Astrocyte of the cerebellum (primary cell): ENCODE data around the gene AGMO.

Source experiments
- DNase-seq: peaks from one replicate; pipeline ENCODE4 v3.0.0-alpha.2; 2011; ENCODE audit warnings: low read depth
- H3K4me3 ChIP-seq: 2 replicates; pipeline ENCODE4 v1.5.1; 2011; ENCODE audit warnings: mild to moderate bottlenecking, low read depth, low read length, moderate library complexity
- CTCF ChIP-seq: IDR thresholded peaks from 2 replicates; pipeline ENCODE4 v1.5.1; 2012; ENCODE audit warnings: low read length, low read depth, moderate library complexity, mild to moderate bottlenecking; ENCODE audit errors: missing control alignments
- in situ Hi-C: cut with HindIII; loops from 2 replicates; pipeline ENCODE4 v1.10.0; 2017; ENCODE audit warnings: low sequenced_read_pairs

AGMO gene

GRCh38 chr7:15567652-15568051 lies 5.8 kb upstream of the AGMO start:
- H3K4me3 ChIP-seq, result no peak overlapping the region
- in situ Hi-C loops, result no loop called here
- no peak for DNase-seq
- TF ChIP-seq CTCF, result no peak

- no peak for TF ChIP-seq CTCF
- in situ Hi-C loops, result no loop called here
- no peak for DNase-seq
- no peak overlapping the region for H3K4me3 ChIP-seq
Measured at GRCh38 chr7:15567036-15567435, 5.2 kb upstream of the AGMO start.

- no peak for TF ChIP-seq CTCF
- in situ Hi-C loops, result no loop called here
- no peak overlapping the region for H3K4me3 ChIP-seq
- DNase-seq, result no peak
Measured at GRCh38 chr7:15566476-15566875, 4.7 kb upstream of the AGMO start.

GRCh38 chr7:15560968-15561367 lies 847 bp downstream of the AGMO start:
- in situ Hi-C loops, result no loop called here
- H3K4me3 ChIP-seq, result no peak overlapping the region
- no peak for DNase-seq
- TF ChIP-seq CTCF, result no peak

- no peak for TF ChIP-seq CTCF
- no peak overlapping the region for H3K4me3 ChIP-seq
- no peak for DNase-seq
- in situ Hi-C loops, result no loop called here
Measured at GRCh38 chr7:15559416-15559928, 2.3 kb downstream of the AGMO start.

- in situ Hi-C loops, result no loop called here
- no peak for DNase-seq
- no peak for TF ChIP-seq CTCF
- no peak overlapping the region for H3K4me3 ChIP-seq
Measured at GRCh38 chr7:15558756-15559155, 3.1 kb downstream of the AGMO start.

- no peak overlapping the region for H3K4me3 ChIP-seq
- TF ChIP-seq CTCF, result no peak
- in situ Hi-C loops, result no loop called here
- no peak for DNase-seq
Measured at GRCh38 chr7:15557686-15558085, 4.1 kb downstream of the AGMO start.
